GM06990 (cell line): ENCODE data around the gene ABCG4.

Experiments
- DNase-seq: peaks from one replicate; pipeline ENCODE4 v3.0.0-alpha.2; 2011; ENCODE audit not compliant: insufficient read length; ENCODE audit errors: extremely low read depth
- H3K27me3 ChIP-seq: replicated peaks from 2 replicates; pipeline ENCODE4 v1.6.0; 2011; ENCODE audit warnings: low read length; ENCODE audit not compliant: control insufficient read depth, insufficient read depth
- H3K36me3 ChIP-seq: 2 replicates; pipeline ENCODE4 v1.5.1; 2011; ENCODE audit warnings: low read length; ENCODE audit not compliant: control insufficient read depth, insufficient read depth
- H3K4me3 ChIP-seq: replicated peaks from 2 replicates; pipeline ENCODE4 v1.5.1; 2011; ENCODE audit warnings: low read depth, mild to moderate bottlenecking, control low read depth, low read length
- CTCF ChIP-seq: IDR thresholded peaks from 2 replicates; pipeline ENCODE4 v1.5.1; 2011; ENCODE audit warnings: low read length, control low read depth, mild to moderate bottlenecking, inconsistent platforms; ENCODE audit not compliant: insufficient read depth, poor library complexity, severe bottlenecking

The ABCG4 gene

GRCh38 chr11:119109843-119110242 lies 39.0 kb upstream of the ABCG4 start:
- no peaks in the 10 kb centered on the region for H3K27me3 ChIP-seq
- no peak for TF ChIP-seq CTCF
- H3K36me3 ChIP-seq, result peaks cover 27% of the 10 kb centered on the region
- DNase-seq, result no peak
- H3K4me3 ChIP-seq, result no peak overlapping the region

- no peak overlapping the region for H3K4me3 ChIP-seq
- H3K36me3 ChIP-seq, result peaks cover 27% of the 10 kb centered on the region
- no peak for DNase-seq
- no peak for TF ChIP-seq CTCF
- H3K27me3 ChIP-seq, result no peaks in the 10 kb centered on the region
These were observed 38.4 kb upstream of the ABCG4 start for GRCh38 chr11:119110439-119110838.

- no peak for TF ChIP-seq CTCF
- Histone ChIP-seq H3K36me3 (peaks cover 32% of the 10 kb centered on the region), H3K27me3 (no peaks in the 10 kb centered on the region), H3K4me3 (no peak overlapping the region)
- DNase-seq, result no peak
These were observed 37.4 kb upstream of the ABCG4 start for GRCh38 chr11:119111361-119111925.

GRCh38 chr11:119112314-119113020 lies 36.4 kb upstream of the ABCG4 start:
- no peaks in the 10 kb centered on the region for H3K27me3 ChIP-seq
- H3K36me3 ChIP-seq, result peaks cover 32% of the 10 kb centered on the region
- no peak overlapping the region for H3K4me3 ChIP-seq
- no peak for TF ChIP-seq CTCF
- DNase-seq, result no peak

GRCh38 chr11:119113716-119114115 lies 35.1 kb upstream of the ABCG4 start:
- TF ChIP-seq CTCF, result no peak
- Histone ChIP-seq H3K36me3 (peaks cover 35% of the 10 kb centered on the region), H3K27me3 (no peaks in the 10 kb centered on the region), H3K4me3 (no peak overlapping the region)
- DNase-seq, result no peak
